Subcutaneous adipose tissue (tissue), 4 donors: Measurements from ENCODE around the gene PRKG1. TPM values are rescaled to one million over a fixed set of nuclear protein-coding genes. Genes with fewer than 3 reads are reported as not detected.

Source experiments
- CTCF ChIP-seq: fragments of 450-650 bp; IDR thresholded peaks from one replicate; pipeline ENCODE4 v1.5.1; 2016; ENCODE audit warnings: low read depth, mild to moderate bottlenecking, control low read depth, antibody characterized with exemption, moderate library complexity
- total RNA-seq, 4 donors: library from RNA; depleted of rRNA; stranded (reverse); fragments of >200 nt; gene quantifications; one replicate each; pipeline ENCODE4 v1.1.0, GENCODE V29; 2016

Gene PRKG1
- total RNA-seq, 4 donors from 2014 or later: 7.6 to 17.2 (median 10.7) TPM

DNA sequence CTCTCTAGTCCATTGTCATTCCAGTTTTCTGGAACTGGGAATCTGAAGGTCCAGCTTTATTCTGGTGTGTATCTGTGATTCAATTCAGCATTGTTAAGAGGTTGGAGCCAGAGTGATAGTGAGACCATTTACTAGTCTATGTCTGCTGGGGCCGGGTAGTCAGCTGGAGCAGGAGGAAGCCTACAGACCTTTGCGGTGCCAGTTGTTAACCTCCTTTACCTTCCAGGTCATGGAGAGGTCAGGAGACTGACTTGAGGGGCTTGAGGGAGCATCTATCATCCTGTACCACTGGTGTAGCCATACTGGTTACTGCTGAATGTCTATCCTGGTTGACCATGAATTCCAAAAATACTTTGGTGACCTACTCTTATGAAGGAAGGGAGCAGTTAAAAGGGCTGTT lies 634.3 kb downstream of the PRKG1 start:
- no peak for TF ChIP-seq CTCF

DNA sequence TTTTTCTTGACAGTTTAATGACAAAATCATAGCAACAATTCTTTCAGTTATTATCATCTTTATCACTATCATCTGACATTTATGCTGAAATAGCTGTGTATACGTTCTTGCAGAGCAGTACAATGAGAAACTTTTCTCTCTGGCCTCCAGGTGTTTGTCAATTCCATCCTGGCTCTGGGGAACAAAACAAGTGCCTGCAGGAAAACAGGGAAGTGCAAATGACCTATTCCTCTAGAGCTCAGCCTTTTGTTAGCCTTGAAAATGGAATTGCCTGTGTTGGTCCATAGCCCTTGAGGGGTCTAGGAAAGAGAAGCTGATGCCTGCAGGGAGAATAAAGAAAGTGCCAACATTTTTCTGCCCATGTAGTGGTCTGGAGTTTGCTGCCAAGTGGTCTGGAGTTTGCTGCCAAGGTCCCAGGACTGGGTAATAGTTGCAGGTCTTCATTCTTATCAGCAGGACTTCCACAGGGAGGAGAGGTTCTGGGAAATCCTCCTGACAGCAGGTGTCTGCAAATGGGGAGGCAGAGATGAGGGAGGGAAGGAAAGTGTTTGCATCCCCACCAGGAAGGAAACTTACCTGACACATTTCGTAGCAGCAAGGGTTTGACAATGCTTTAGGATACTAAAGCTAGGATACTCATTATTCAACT lies 635.2 kb downstream of the PRKG1 start:
- TF ChIP-seq CTCF: no peak

DNA sequence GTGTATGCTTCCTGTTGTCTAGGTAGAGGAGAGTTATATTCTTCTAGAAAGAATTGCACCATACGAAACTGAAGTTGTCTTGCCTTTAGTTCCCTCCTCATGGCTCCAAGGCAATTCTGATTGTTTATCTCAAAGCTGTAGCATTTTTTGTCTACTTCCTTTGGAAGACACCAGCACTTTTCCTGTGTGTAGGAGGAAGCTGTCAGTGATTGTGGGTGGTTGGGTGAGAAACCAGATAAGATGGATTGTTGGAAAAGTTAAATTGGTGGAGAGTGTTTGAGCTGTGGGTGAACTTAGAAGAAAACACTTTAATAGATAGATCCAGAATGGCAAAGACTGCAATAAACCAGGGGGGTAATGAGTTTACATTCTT lies 637.2 kb downstream of the PRKG1 start:
- TF ChIP-seq CTCF: no peak

GRCh38 chr10:51716981-51717380 lies 642.7 kb downstream of the PRKG1 start:
- TF ChIP-seq CTCF: no peak

DNA sequence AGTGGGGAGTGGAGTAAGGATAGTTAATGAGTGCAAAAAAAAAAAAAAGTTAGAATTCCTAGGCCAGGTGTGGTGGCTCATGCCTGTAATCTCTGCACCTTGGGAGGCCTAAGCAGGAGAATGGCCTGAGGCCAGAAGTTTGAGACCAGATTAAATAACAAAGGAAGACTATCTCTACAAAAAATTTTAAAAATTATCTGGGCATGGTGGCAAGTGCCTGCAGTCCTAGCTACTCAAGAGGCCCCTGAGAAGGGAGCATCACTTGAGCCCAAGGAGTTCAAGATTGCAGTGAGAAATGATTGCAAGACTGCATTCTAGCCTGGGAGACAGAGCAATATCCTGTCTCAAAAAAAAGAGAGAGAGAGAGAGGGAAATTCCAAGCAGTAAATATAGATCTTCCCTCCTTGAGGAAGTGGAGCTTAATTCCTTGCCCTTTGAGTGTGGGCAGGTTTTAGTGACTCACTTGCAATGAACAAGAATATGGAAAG lies 644.6 kb downstream of the PRKG1 start:
- no peak for TF ChIP-seq CTCF

DNA sequence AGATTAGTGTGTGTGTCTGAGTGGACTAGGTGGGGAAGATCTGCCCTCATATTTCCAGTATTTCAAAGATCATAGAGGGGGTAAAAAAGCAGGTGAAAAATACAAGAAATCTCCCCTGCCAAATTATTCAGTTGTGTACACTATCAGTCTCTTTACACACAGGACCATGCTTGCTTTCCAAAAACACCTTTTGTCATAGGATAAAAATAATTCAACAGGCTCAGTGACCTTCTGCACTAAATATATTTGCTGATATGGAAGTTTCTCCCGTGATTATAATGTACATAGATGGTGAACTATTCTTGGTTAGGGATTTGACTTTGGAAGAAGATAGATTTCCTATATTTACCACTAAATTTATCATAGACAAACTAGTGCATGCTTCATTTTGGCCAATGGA lies 649.8 kb downstream of the PRKG1 start:
- TF ChIP-seq CTCF: no peak

GRCh38 chr10:51729822-51730555 lies 655.7 kb downstream of the PRKG1 start:
- no peak for TF ChIP-seq CTCF
